HG03095 (cell line): ENCODE results near the gene BNIP2.
"Not testable (repeated sequence)": the region's sequence is repeated elsewhere in the genome, so short reads cannot be mapped to it uniquely, and the experiment has no call there.

Experiments
- ATAC-seq: cut with Tn5 transposase; IDR thresholded peaks from one replicate; pipeline ENCODE4 v1.9.1; 2021; ENCODE audit warnings: moderate library complexity; ENCODE audit not compliant: unreplicated experiment

Gene BNIP2

GRCh38 chr15:59689626-59690236, 611 bp upstream of the BNIP2 start:
- no peak for ATAC-seq

- ATAC-seq, result no peak
These were observed 718 bp downstream of the BNIP2 start for GRCh38 chr15:59688423-59688781.

DNA sequence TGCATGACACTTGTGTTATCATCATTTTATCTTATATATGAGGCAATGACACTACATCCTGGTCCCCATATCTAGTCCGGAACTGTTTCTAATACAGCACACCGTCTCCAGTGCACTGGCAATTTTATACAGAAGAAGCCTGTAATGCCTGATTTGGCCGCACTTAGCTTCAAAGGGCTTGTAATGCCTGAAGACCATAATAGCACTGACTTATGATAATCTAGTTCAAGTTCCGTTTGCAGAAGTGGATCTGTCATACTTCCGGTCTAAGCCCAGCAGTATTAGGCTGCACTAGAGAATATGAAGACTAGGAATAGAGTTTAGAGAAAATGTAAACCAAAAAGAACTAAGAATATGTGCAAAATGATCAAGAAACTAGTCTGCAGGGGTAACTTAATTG, 1.3 kb downstream of the BNIP2 start:
- no peak for ATAC-seq

DNA sequence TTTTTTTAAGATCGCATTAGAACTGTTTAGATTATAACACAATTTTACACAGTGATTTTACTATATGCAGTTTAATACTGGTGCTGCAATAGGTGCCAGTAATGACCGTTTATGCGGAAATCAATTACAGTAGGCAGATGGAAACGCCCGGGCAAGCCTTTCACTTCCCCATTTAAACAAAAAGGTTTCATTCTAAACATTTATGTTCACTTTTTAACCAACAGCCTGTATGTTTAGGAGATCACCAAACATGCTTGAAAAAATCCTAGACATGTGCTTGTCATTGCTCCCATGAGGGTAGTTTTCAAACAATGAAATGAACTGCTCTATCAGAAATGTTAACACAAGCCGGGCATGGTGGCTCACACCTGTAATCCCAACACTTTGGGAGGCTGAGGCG, 2.7 kb downstream of the BNIP2 start:
- no peak for ATAC-seq

DNA sequence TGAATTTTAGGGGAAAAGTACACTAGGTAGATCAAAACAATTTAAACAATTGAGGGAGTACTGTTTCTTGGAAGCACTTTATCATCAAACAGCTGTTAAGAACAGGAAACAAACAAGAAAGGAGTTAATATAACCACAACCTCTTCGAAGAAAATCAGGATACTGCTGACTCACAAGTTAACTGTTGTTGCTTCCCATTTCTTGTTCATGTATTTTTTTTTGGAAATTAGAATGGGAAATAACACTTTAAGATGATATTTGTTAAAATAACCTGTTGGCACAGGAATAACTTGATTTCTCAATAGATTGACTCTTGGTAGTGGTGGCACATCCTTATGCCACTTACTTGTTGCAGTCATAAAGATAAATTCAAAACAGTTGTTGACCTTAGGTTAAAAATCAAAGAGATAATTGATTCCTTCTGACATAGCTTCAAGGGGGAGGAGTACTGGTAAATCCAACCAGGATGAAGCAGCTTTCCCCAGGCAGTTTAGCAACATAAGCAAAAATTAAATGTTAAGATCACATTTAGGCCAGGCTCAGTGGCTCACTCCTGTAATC, 3.3 kb downstream of the BNIP2 start:
- no peak for ATAC-seq

- no peak for ATAC-seq
These were observed 8.2 kb downstream of the BNIP2 start for GRCh38 chr15:59680870-59681269.

DNA sequence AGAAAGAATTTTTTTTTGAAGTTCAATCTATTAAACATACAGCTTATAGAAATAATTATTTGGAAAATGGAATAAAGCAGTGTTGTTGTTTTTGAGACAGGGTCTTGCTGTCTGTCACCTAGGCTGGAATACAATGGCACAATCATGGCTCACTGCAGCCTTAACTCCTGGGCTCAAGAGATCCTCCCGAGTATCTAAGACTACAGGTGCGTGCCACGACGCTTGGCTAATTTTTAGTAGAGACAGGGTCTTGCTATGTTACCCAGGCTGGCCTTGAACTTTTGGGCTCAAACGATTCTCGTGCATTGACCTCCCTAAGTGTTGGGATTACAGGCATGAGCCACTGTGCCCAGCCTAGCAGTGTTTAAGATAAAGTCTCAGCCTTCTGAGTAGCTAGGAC, 8.8 kb downstream of the BNIP2 start:
- no peak for ATAC-seq

DNA sequence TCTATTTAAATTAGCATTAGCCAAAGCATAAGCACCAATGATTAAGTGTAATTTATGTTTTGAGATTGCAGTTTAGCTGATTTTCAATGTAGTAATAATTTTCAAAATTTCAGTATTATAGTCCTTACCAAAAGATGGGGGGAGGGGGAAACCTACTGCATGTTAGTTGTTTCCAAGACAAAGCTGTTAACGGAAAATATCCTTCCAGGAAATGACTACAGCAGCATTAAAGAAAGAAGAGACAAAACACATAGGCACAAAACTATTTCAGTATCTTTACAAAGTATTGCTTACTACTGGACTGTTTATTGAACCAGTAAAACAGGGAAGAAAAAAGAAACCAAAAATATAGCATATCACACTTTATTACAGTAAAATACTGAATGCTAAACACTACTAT, 10.5 kb downstream of the BNIP2 start:
- ATAC-seq, result no peak

DNA sequence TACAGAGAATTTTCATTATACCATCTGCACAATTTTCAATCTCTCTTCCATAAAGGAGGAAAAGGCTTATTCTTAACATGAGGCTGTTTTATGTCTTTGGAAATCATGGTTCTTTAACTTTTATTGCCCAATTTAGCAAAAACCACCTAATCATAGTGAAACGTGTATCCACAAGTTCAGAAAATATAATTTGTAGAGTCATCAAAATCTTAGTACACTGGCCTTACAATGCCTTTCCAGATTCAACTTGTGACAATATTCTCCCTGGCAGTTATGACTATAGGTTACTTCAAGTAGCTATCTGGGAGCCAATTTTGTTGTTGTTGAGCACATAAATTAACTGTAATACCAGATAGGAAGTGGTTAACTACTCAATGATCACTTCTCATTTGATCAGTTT, 10.9 kb downstream of the BNIP2 start:
- ATAC-seq, result no peak

DNA sequence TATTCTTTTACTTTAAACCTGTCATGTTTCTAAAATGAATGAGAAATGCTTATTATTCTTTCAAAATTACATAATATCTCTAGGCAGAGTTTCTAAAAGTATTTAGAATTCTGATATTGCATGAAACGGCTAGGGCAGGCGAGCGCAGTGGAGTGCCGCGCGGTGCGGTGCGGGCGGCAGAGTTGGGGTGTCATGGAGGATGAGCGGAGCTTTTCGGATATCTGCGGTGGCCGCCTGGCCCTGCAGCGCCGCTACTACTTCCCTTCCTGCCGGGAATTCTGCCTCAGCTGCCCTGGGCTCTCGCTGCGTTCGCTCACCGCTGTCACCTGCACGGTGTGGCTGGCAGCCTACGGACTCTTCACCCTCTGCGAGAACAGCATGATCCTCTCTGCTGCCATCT, 12.6 kb downstream of the BNIP2 start:
- ATAC-seq, result no peak

- ATAC-seq, result no peak
These were observed 14.7 kb downstream of the BNIP2 start for GRCh38 chr15:59674361-59674877.

- ATAC-seq, result no peak
These were observed 20.6 kb downstream of the BNIP2 start for GRCh38 chr15:59668556-59668955.

DNA sequence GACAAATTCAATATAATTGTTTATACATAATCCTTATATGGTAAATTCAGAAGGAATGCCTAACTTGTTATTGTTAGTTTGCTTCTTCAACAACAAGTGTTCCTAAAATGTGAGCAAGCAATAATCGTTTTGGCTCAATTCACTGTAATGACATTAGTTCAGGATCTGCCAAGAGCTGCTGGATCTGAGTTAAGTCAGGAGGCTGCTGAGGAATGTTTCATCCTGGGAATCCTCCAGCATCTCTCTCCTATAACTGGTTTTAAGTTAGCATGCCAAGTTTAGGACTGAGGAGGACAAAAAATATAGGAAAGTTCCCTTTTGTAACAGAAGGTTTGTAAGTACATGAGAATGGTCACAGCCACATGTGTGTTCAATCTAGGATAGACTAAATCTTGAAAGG, 26.9 kb downstream of the BNIP2 start:
- no peak for ATAC-seq

- no peak for ATAC-seq
These were observed 29.8 kb downstream of the BNIP2 start for GRCh38 chr15:59659366-59659765.

DNA sequence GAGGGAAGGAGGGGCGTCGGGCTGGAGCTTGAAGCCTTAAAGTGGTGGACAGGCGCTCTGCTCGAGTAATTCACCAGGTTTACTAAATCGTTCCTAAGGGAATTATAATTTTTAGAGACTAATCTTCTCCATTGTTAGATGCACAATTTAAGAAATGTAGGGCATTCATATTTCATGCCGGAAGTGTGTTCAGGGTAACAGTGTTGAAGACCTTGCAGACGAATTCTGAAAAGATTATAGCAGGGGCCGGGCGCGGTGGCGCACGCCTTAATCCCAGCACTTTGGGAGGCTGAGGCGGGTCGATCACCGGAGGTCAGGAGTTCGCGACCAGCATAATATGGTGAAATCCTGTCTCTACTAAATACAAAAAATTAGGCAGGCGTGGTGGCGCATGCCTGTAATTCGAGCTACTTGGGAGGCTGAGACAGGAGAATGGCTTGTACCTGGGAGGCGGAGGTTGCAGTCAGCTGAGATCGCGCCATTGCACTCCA, 31.4 kb downstream of the BNIP2 start:
- ATAC-seq, result no peak

- ATAC-seq, result peak; percentile 96
These were observed 32.1 kb downstream of the BNIP2 start, which contains the start of gene GTF2A2 for GRCh38 chr15:59656897-59657634. TSS of gene GTF2A2 (minus strand) at chr15:59657515. CDS start at chr15:59652277, 5,238 bp downstream.

DNA sequence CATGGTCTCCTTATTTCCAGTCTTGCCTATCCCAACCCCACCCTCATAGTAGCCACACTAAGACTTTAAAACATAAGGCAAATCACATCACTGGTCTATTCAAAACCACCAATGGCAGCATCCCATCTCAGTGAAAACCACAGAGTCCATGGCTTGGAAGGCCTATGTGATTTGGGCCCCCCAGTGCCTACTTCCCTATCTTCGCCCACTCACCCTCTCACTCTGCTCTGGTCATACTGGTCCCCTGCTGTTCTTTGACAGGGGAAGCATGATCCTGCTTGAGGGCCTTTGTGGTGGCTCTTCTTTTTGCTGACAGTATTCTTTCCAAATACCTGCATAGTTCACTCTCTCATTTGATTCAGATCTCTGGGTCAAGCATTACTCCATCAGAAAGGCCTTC, 35.1 kb downstream of the BNIP2 start:
- no peak for ATAC-seq

DNA sequence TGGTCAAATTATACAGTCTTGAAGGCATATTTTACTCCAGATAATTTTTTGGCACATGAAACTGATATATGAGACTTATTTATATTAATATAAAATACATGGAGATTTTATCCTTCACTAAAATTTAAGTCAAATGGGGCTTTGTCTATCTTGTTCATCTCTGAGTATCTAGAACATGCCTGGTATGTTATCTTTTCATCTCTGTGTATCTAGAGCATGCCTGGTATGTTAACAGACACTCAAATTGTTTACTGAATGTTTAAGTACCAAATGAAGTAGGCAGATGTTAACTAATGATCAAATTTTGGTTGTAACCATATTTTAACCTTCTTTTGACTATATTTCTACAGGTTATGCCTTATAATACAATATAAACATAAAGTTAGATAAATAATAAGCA, 39.5 kb downstream of the BNIP2 start:
- no peak for ATAC-seq

GRCh38 chr15:59647085-59647484, 42.0 kb downstream of the BNIP2 start:
- no peak for ATAC-seq

DNA sequence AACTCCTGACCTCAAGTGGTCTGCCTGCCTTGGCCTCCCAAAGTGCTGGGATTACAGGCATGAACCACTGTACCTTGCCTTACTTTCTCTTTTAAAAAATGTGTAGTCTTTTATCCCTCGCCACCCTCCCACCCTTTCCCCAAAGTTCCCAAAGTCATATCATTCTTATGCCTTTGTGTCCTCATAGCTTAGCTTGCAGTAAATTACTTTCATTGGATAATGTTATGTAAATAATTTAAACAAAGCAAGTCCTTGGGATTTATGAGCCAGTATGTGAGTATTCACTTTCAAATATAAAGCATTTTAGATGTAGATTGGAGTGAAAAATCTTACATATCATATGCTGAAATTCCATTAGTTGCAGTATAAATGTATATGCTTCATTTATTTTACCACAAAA, 42.8 kb downstream of the BNIP2 start:
- no peak for ATAC-seq

DNA sequence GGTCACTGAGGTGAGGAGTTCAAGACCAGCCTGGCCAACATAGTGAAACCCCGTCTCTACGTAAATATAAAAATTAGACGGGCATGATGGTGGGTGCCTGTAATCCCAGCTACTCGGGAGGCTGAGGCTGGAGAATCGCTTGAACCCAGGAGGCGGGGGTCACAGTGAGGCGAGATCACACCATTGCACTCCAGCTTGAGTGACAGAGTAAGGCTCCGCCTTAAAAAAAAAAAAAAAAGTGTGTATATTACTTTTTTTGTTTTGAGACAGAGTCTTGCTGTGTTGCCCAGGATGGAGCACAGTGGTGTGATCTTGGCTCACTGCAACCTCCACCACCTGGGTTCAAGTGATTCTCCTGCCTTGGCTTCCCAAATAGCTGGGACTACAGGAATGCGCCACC, 43.3 kb downstream of the BNIP2 start:
- ATAC-seq, result not testable (repeated sequence)

DNA sequence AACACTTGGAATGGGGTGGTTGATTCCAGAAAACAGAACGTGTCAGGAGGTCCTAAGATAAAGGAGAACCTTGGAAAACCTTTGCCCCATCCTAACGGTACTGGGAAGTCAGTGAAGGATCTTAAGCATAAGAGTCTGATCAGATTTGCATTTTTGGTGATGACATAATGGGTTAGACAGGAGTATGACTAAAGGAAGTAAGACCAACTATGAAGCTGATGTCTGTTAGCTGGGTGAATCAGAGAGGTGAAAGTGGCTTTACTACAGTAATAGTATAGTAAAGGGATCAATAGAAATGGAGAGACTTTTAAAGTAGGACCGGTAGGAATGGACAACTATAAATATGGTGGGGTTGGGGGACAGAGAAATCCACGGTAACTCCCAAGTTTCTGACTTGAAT, 44.4 kb downstream of the BNIP2 start:
- no peak for ATAC-seq
